GM23338 (cell line): ENCODE results near the gene MOB3C. TPM values are rescaled to one million over a fixed set of nuclear protein-coding genes. Genes with fewer than 3 reads are reported as not detected.

Experiments used
- ATAC-seq: fragments of 200-7000 bp; cut with Tn5 transposase; 3 replicates; pipeline ENCODE4 v1.9.1; 2020
- DNase-seq: peaks from one replicate; pipeline ENCODE4 v3.0.0-alpha.2; 2015; ENCODE audit warnings: low spot score
- H2AFZ ChIP-seq: fragments of 200-600 bp; sonication (generic); 2 replicates; pipeline ENCODE4 v1.8.0; 2016; ENCODE audit warnings: antibody characterized with exemption, mild to moderate bottlenecking, moderate library complexity
- H3F3A ChIP-seq: fragments of 200-600 bp; sonication (generic); replicated peaks from 2 replicates; pipeline ENCODE4 v1.8.0; 2017; ENCODE audit warnings: antibody characterized with exemption, mixed run types, low read depth
- H3K27ac ChIP-seq: fragments of 200-600 bp; sonication (generic); 2 replicates; pipeline ENCODE4 v1.6.1; 2016; ENCODE audit warnings: low read depth
- H3K27me3 ChIP-seq: fragments of 200-600 bp; sonication (generic); 2 replicates; pipeline ENCODE4 v1.8.0; 2016; ENCODE audit warnings: mild to moderate bottlenecking, mixed run types, moderate library complexity; ENCODE audit not compliant: insufficient read depth
- H3K36me3 ChIP-seq: fragments of 200-600 bp; sonication (generic); 2 replicates; pipeline ENCODE4 v1.8.0; 2016; ENCODE audit warnings: mild to moderate bottlenecking; ENCODE audit not compliant: insufficient read depth
- H3K4me1 ChIP-seq: fragments of 200-600 bp; sonication (generic); 2 replicates; pipeline ENCODE4 v1.8.0; 2016; ENCODE audit warnings: mild to moderate bottlenecking, moderate library complexity; ENCODE audit not compliant: insufficient read depth
- H3K4me2 ChIP-seq: fragments of 200-600 bp; sonication (generic); 2 replicates; pipeline ENCODE4 v1.7.1; 2017; ENCODE audit warnings: mixed run types
- H3K4me3 ChIP-seq: fragments of 200-600 bp; sonication (generic); 2 replicates; pipeline ENCODE4 v1.6.1; 2016; ENCODE audit warnings: mixed run types
- H3K79me2 ChIP-seq: fragments of 200-600 bp; sonication (generic); replicated peaks from 2 replicates; pipeline ENCODE4 v1.8.0; 2017; ENCODE audit warnings: mild to moderate bottlenecking; ENCODE audit not compliant: insufficient read depth
- H3K9me2 ChIP-seq: fragments of 200-600 bp; sonication (generic); 2 replicates; pipeline ENCODE4 v1.8.0; 2017; ENCODE audit not compliant: insufficient read depth
- H4K20me1 ChIP-seq: fragments of 200-600 bp; sonication (generic); replicated peaks from 2 replicates; pipeline ENCODE4 v1.8.0; 2017; ENCODE audit warnings: mild to moderate bottlenecking; ENCODE audit not compliant: insufficient read depth
- H3K27ac Mint-ChIP-seq: 2 replicates; pipeline ENCODE4 v1.8.0; 2020; ENCODE audit warnings: inconsistent platforms, mild to moderate bottlenecking, moderate library complexity, mixed read lengths
- H3K27me3 Mint-ChIP-seq: 3 replicates; pipeline ENCODE4 v1.8.0; 2022; ENCODE audit warnings: low read depth, mild to moderate bottlenecking, moderate library complexity, mixed read lengths, inconsistent platforms; ENCODE audit not compliant: insufficient read depth, poor library complexity
- H3K36me3 Mint-ChIP-seq: 3 replicates; pipeline ENCODE4 v1.8.0; 2021; ENCODE audit warnings: low read depth, mild to moderate bottlenecking, inconsistent platforms, moderate library complexity, mixed read lengths
- H3K4me1 Mint-ChIP-seq: 3 replicates; pipeline ENCODE4 v1.8.0; 2020; ENCODE audit warnings: mild to moderate bottlenecking, inconsistent platforms, mixed read lengths
- H3K4me3 Mint-ChIP-seq: 3 replicates; pipeline ENCODE4 v1.8.0; 2021; ENCODE audit warnings: moderate library complexity, mild to moderate bottlenecking, inconsistent platforms, mixed read lengths
- H3K9me3 Mint-ChIP-seq: 3 replicates; pipeline ENCODE4 v1.8.0; 2020; ENCODE audit warnings: moderate library complexity, mild to moderate bottlenecking, inconsistent platforms, mixed read lengths
- CREB1 ChIP-seq: fragments of 250-450 bp; sonication (Bioruptor Pico); IDR thresholded peaks from 2 replicates; pipeline ENCODE4 v1.5.0; 2020; ENCODE audit warnings: low read depth, mild to moderate bottlenecking, moderate library complexity
- CTCF ChIP-seq, 2 experiments: fragments of 200-600 bp in 1 of 2; sonication (generic) in 1 of 2; conservative IDR thresholded peaks; 2 replicates each; pipeline versions ENCODE4 v1.5.1 to v1.6.1; 2016 to 2017; ENCODE audit warnings: antibody characterized with exemption in 2 of 2, low read depth in 2 of 2, mild to moderate bottlenecking in 2 of 2, moderate library complexity in 1 of 2
- EZH2 ChIP-seq: fragments of 200-600 bp; sonication (generic); IDR thresholded peaks from one replicate; pipeline ENCODE4 v1.8.0; 2017; ENCODE audit warnings: antibody characterized with exemption, mild to moderate bottlenecking, low read depth; ENCODE audit not compliant: unreplicated experiment
- NANOG ChIP-seq: IDR thresholded peaks from 2 replicates; pipeline ENCODE4 v1.6.1; 2016; ENCODE audit warnings: antibody characterized with exemption, borderline replicate concordance
- STAT1 ChIP-seq: IDR thresholded peaks from one replicate; pipeline ENCODE4 v1.6.1; 2016; ENCODE audit warnings: antibody characterized with exemption; ENCODE audit not compliant: unreplicated experiment
- ZNF114 ChIP-seq: fragments of 250-450 bp; sonication (Bioruptor Pico); IDR thresholded peaks from 2 replicates; pipeline ENCODE4 v1.5.0; 2020; ENCODE audit warnings: mild to moderate bottlenecking, moderate library complexity
- ZNF331 ChIP-seq: fragments of 250-450 bp; sonication (Bioruptor Pico); IDR thresholded peaks from 2 replicates; pipeline ENCODE4 v1.5.0; 2020; ENCODE audit warnings: low read depth, mild to moderate bottlenecking, moderate library complexity
- polyA plus RNA-seq: library from polyadenylated mRNA; unstranded; fragments of >200 nt; fragmentation: Nextera tagmentation; extraction: Ambion mirVana; gene quantifications from 2 replicates; pipeline ENCODE4 v1.2.1, GENCODE V29; 2016
- total RNA-seq: library from RNA; depleted of rRNA; stranded (reverse); fragments of >200 nt; shearing (Covaris generic); gene quantifications from 2 replicates; pipeline ENCODE4 v1.2.3, GENCODE V29; 2014
- TF ChIP-seq, protein P1 (sequence below): fragments of 250-450 bp; sonication (Bioruptor Pico); IDR thresholded peaks from 2 replicates; pipeline ENCODE4 v1.5.0; 2020; ENCODE audit warnings: mild to moderate bottlenecking, moderate library complexity
- TF ChIP-seq, protein P2 (sequence below): IDR thresholded peaks from one replicate; pipeline ENCODE4 v1.6.1; 2018; ENCODE audit warnings: antibody characterized with exemption; ENCODE audit not compliant: unreplicated experiment

MOB3C gene
- total and polyA plus RNA-seq, 2 experiments from 2014 or later: 1.1 to 6.2 TPM

DNA sequence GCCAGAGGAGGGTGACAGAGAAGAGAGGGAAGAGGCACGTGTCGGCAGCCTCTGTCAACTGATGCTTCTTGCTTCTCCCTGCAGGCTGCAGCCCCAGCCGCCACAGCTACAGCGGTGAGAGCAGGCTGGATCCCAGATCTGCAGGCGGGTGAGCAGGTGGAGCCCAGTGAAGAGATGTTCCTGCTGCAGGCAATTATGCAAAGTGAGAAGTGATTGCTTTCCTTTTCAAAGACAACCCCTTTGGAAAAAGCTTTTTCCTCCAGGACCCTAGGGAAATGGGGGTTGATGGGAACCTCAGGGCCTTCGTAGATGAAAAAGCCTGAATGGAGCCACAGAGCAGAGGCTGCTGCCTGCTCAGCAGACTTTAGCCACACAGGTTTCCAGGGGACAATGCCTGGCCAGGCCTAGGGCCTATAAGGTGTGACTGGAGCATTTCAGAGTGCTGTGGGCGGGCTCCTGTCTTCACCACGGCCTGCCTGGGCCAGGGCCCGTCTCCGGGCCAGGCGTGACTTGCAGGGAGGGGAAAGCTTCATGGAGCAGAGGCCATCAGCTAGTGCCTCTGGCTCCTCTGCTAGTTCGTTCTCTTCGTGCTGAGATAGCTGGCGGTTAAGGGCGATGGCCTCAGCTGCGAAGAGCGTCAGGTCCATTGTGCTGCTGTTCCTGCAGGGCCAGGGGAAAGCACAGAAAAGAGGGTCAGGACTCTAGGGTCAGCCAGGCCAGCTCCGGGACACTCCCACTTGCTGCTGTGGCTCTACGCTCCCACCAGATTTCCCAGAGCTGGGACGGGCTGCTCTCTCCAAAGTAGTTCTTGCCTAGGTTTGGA, 58.3 kb downstream of the MOB3C start:
- H3K4me3 Mint-ChIP-seq: no peak overlapping the region; the same call in 2 of the 3 replicates
- H3K4me1 ChIP-seq: no peaks in the 10 kb centered on the region

More for the DNA sequence above, 58.3 kb downstream of the MOB3C start:
- peaks cover 7% of the 10 kb centered on the region for H3K27me3 Mint-ChIP-seq
- H3K36me3 ChIP-seq: no peaks in the 10 kb centered on the region
- no peak overlapping the region for H3K27ac Mint-ChIP-seq
- no peaks in the 10 kb centered on the region for H3F3A ChIP-seq
- DNase-seq (peak; percentile 39), ATAC-seq (peak; percentile 54)
- H3K36me3 Mint-ChIP-seq: no peaks in the 10 kb centered on the region; the same call in 2 of the 3 replicates
- H3K9me3 Mint-ChIP-seq: no peaks in the 10 kb centered on the region
- H3K27ac ChIP-seq: no peak overlapping the region
- H2AFZ ChIP-seq: no peak overlapping the region
- no peak overlapping the region for H3K4me3 ChIP-seq
- H3K9me2 ChIP-seq: no peaks in the 10 kb centered on the region
- H4K20me1 ChIP-seq: no peaks in the 10 kb centered on the region
- H3K4me2 ChIP-seq: no peak overlapping the region
- TF ChIP-seq, protein P1, sequence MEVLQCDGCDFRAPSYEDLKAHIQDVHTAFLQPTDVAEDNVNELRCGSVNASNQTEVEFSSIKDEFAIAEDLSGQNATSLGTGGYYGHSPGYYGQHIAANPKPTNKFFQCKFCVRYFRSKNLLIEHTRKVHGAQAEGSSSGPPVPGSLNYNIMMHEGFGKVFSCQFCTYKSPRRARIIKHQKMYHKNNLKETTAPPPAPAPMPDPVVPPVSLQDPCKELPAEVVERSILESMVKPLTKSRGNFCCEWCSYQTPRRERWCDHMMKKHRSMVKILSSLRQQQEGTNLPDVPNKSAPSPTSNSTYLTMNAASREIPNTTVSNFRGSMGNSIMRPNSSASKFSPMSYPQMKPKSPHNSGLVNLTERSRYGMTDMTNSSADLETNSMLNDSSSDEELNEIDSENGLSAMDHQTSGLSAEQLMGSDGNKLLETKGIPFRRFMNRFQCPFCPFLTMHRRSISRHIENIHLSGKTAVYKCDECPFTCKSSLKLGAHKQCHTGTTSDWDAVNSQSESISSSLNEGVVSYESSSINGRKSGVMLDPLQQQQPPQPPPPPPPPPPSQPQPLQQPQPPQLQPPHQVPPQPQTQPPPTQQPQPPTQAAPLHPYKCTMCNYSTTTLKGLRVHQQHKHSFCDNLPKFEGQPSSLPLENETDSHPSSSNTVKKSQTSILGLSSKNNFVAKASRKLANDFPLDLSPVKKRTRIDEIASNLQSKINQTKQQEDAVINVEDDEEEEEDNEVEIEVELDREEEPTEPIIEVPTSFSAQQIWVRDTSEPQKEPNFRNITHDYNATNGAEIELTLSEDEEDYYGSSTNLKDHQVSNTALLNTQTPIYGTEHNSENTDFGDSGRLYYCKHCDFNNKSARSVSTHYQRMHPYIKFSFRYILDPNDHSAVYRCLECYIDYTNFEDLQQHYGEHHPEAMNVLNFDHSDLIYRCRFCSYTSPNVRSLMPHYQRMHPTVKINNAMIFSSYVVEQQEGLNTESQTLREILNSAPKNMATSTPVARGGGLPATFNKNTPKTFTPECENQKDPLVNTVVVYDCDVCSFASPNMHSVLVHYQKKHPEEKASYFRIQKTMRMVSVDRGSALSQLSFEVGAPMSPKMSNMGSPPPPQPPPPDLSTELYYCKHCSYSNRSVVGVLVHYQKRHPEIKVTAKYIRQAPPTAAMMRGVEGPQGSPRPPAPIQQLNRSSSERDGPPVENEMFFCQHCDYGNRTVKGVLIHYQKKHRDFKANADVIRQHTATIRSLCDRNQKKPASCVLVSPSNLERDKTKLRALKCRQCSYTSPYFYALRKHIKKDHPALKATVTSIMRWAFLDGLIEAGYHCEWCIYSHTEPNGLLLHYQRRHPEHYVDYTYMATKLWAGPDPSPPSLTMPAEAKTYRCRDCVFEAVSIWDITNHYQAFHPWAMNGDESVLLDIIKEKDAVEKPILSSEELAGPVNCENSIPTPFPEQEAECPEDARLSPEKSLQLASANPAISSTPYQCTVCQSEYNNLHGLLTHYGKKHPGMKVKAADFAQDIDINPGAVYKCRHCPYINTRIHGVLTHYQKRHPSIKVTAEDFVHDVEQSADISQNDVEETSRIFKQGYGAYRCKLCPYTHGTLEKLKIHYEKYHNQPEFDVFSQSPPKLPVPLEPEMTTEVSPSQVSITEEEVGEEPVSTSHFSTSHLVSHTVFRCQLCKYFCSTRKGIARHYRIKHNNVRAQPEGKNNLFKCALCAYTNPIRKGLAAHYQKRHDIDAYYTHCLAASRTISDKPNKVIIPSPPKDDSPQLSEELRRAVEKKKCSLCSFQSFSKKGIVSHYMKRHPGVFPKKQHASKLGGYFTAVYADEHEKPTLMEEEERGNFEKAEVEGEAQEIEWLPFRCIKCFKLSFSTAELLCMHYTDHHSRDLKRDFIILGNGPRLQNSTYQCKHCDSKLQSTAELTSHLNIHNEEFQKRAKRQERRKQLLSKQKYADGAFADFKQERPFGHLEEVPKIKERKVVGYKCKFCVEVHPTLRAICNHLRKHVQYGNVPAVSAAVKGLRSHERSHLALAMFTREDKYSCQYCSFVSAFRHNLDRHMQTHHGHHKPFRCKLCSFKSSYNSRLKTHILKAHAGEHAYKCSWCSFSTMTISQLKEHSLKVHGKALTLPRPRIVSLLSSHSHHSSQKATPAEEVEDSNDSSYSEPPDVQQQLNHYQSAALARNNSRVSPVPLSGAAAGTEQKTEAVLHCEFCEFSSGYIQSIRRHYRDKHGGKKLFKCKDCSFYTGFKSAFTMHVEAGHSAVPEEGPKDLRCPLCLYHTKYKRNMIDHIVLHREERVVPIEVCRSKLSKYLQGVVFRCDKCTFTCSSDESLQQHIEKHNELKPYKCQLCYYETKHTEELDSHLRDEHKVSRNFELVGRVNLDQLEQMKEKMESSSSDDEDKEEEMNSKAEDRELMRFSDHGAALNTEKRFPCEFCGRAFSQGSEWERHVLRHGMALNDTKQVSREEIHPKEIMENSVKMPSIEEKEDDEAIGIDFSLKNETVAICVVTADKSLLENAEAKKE (CRISPR knock-in tag): no peak
- TF ChIP-seq CTCF (conservative IDR thresholded peaks at IDR 0.05; ENCODE audit: low read depth in 2 of 2) (no peak), ZNF331 (CRISPR knock-in tag) (no peak), STAT1 (no peak), ZNF114 (CRISPR knock-in tag) (no peak), NANOG (no peak), EZH2 (no peak), CREB1 (CRISPR knock-in tag) (no peak)
- TF ChIP-seq, protein P2, sequence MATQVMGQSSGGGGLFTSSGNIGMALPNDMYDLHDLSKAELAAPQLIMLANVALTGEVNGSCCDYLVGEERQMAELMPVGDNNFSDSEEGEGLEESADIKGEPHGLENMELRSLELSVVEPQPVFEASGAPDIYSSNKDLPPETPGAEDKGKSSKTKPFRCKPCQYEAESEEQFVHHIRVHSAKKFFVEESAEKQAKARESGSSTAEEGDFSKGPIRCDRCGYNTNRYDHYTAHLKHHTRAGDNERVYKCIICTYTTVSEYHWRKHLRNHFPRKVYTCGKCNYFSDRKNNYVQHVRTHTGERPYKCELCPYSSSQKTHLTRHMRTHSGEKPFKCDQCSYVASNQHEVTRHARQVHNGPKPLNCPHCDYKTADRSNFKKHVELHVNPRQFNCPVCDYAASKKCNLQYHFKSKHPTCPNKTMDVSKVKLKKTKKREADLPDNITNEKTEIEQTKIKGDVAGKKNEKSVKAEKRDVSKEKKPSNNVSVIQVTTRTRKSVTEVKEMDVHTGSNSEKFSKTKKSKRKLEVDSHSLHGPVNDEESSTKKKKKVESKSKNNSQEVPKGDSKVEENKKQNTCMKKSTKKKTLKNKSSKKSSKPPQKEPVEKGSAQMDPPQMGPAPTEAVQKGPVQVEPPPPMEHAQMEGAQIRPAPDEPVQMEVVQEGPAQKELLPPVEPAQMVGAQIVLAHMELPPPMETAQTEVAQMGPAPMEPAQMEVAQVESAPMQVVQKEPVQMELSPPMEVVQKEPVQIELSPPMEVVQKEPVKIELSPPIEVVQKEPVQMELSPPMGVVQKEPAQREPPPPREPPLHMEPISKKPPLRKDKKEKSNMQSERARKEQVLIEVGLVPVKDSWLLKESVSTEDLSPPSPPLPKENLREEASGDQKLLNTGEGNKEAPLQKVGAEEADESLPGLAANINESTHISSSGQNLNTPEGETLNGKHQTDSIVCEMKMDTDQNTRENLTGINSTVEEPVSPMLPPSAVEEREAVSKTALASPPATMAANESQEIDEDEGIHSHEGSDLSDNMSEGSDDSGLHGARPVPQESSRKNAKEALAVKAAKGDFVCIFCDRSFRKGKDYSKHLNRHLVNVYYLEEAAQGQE: no peak
- no peaks in the 10 kb centered on the region for H3K27me3 ChIP-seq
- no peaks in the 10 kb centered on the region for H3K79me2 ChIP-seq
- H3K4me1 Mint-ChIP-seq: peaks cover 10% of the 10 kb centered on the region
